Endodermal cell (in vitro differentiated cells): ENCODE measurements around the gene PPP1R14C. TPM values are rescaled to one million over a fixed set of nuclear protein-coding genes. Genes with fewer than 3 reads are reported as not detected.

Experiments used
- DNase-seq: peaks from one replicate; pipeline ENCODE4 v3.0.0-alpha.2; 2017
- H3K27ac ChIP-seq: 2 replicates; pipeline ENCODE4 v1.5.1; 2013; ENCODE audit warnings: mild to moderate bottlenecking, low read depth, low read length, moderate library complexity
- H3K27me3 ChIP-seq: 2 replicates; pipeline ENCODE4 v1.6.1; 2013; ENCODE audit warnings: mild to moderate bottlenecking, low read length, moderate library complexity; ENCODE audit not compliant: insufficient read depth, control insufficient read depth, poor library complexity, severe bottlenecking
- H3K36me3 ChIP-seq: 2 replicates; pipeline ENCODE4 v1.7.0; 2013; ENCODE audit warnings: mild to moderate bottlenecking, low read length, moderate library complexity; ENCODE audit not compliant: control insufficient read depth, insufficient read depth
- H3K4me1 ChIP-seq: one replicate; pipeline ENCODE4 v1.7.0; 2013; ENCODE audit warnings: low read length; ENCODE audit not compliant: control insufficient read depth, insufficient read depth
- H3K4me3 ChIP-seq: 2 replicates; pipeline ENCODE4 v1.5.1; 2013; ENCODE audit warnings: mild to moderate bottlenecking, low read length, moderate library complexity
- H3K9ac ChIP-seq: 2 replicates; pipeline ENCODE4 v1.6.1; 2013; ENCODE audit warnings: mild to moderate bottlenecking, low read length, moderate library complexity; ENCODE audit not compliant: poor library complexity, severe bottlenecking; ENCODE audit errors: extremely low read depth
- H3K9me3 ChIP-seq: 2 replicates; pipeline ENCODE4 v1.6.1; 2013; ENCODE audit warnings: mild to moderate bottlenecking, low read length, moderate library complexity; ENCODE audit not compliant: control insufficient read depth
- H3K27ac Mint-ChIP-seq: 2 replicates; pipeline ENCODE4 v1.8.0; 2020; ENCODE audit warnings: mixed read lengths
- H3K27me3 Mint-ChIP-seq: 2 replicates; pipeline ENCODE4 v1.8.0; 2021; ENCODE audit warnings: mild to moderate bottlenecking, mixed read lengths; ENCODE audit not compliant: insufficient read depth
- H3K36me3 Mint-ChIP-seq: 2 replicates; pipeline ENCODE4 v1.8.0; 2020; ENCODE audit warnings: low read depth, mixed read lengths
- H3K4me1 Mint-ChIP-seq: 2 replicates; pipeline ENCODE4 v1.8.0; 2020; ENCODE audit warnings: mixed read lengths
- H3K4me3 Mint-ChIP-seq: 2 replicates; pipeline ENCODE4 v1.8.0; 2020; ENCODE audit warnings: mild to moderate bottlenecking, moderate library complexity, mixed read lengths
- H3K9me3 Mint-ChIP-seq: 2 replicates; pipeline ENCODE4 v1.8.0; 2020; ENCODE audit warnings: mild to moderate bottlenecking, mixed read lengths
- WGBS, 2 experiments: methylation state at CpG; one replicate each; pipeline versions ENCODE4 v1.1.5 to v1.1.7; 2013; ENCODE audit warnings: missing lambda C conversion rate in 2 of 2, mixed read lengths in 1 of 2; ENCODE audit not compliant: insufficient coverage in 1 of 2, insufficient read length in 1 of 2; 5-methylcytosine and 5-hydroxymethylcytosine counted together
- total RNA-seq, 2 donors: library from RNA; stranded (reverse); fragmentation: NEBNext Ultra II Directional in 1 of 2; extraction: Animal tissue kit (Norgen Biotek cat#: 25700) in 1 of 2; gene quantifications; 2 replicates in 1 of 2; 3 replicates in 1 of 2; pipeline ENCODE4 v1.2.1, GENCODE V29; 2021
- TF ChIP-seq, protein P1 (sequence below): fragments of 200-600 bp; sonication (generic); conservative IDR thresholded peaks from 2 replicates; pipeline ENCODE4 v1.5.0; 2021; ENCODE audit warnings: antibody characterized with exemption, mild to moderate bottlenecking

The PPP1R14C gene
- total RNA-seq, 2 donors from 2014 or later = 0.20 to 0.29 TPM

DNA sequence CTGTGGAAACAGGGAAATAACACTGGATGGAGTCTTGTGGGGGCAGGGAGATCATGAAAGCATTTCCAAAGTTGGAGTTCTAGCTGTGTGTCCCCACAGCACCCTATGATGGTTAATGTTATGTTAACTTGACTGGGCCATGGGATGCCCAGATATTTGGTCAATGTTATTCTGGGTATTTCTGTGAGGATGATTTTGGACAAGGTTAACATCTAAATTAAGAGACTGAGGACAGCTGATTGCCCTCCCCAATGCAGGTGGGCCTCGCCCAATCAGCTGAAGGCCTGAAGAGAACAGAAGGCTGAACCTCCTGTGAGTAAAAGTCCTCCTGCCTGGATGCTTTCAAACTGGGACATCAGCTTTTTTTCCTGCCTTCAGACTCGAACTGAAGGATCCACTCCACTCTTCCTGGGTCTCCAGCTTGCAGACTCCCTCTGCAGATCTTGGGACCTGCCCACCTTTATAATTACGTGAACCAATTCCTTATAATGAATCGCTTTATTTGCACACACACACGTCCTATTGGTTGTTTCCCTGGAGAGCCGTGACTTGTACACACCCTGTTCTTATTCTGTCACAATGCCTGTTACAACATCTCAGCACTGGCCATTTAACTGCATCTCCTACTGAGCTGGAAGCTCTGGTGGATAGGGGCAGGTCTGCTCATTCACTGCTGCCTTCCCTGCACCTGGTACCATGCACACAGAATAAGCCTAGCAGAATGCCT lies 126.4 kb downstream of the PPP1R14C start:
- Mint-ChIP-seq H3K27me3 (no peaks in the 10 kb centered on the region), H3K36me3 (no peaks in the 10 kb centered on the region), H3K4me1 (no peaks in the 10 kb centered on the region), H3K27ac (no peak overlapping the region), H3K9me3 (no peaks in the 10 kb centered on the region), H3K4me3 (no peak overlapping the region)
- Histone ChIP-seq H3K27ac (no peak overlapping the region), H3K9ac (no peak overlapping the region), H3K4me1 (no peaks in the 10 kb centered on the region), H3K4me3 (no peak overlapping the region), H3K27me3 (no peaks in the 10 kb centered on the region), H3K9me3 (no peaks in the 10 kb centered on the region), H3K36me3 (no peaks in the 10 kb centered on the region)
- WGBS, 2 experiments = 88 to 95% methylated on average over 3 to 6 of the region's 6 CpGs
- TF ChIP-seq, protein P1, sequence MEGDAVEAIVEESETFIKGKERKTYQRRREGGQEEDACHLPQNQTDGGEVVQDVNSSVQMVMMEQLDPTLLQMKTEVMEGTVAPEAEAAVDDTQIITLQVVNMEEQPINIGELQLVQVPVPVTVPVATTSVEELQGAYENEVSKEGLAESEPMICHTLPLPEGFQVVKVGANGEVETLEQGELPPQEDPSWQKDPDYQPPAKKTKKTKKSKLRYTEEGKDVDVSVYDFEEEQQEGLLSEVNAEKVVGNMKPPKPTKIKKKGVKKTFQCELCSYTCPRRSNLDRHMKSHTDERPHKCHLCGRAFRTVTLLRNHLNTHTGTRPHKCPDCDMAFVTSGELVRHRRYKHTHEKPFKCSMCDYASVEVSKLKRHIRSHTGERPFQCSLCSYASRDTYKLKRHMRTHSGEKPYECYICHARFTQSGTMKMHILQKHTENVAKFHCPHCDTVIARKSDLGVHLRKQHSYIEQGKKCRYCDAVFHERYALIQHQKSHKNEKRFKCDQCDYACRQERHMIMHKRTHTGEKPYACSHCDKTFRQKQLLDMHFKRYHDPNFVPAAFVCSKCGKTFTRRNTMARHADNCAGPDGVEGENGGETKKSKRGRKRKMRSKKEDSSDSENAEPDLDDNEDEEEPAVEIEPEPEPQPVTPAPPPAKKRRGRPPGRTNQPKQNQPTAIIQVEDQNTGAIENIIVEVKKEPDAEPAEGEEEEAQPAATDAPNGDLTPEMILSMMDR = no peak
- no peak for DNase-seq

DNA sequence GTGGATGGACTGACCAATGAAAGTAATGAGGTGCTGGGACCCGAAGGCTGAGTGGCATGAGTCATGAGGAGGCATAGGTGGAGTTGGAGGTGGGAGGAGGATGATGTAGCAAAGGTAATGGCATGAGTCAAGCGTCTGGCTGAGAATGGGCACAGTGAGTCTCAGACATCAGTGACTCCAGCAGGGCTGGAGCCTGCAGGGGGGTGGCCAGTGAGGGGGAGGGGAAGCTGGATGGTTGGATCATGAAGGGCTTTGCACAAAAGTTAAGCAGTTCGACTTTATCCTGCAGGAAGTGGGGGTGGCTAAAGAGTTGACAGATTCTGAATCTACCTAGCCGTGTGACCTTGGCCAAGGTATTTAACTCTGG lies 127.0 kb downstream of the PPP1R14C start:
- no peaks in the 10 kb centered on the region for H3K27me3 Mint-ChIP-seq
- H3K27ac ChIP-seq = no peak overlapping the region
- no peaks in the 10 kb centered on the region for H3K27me3 ChIP-seq
- H3K4me1 Mint-ChIP-seq = no peaks in the 10 kb centered on the region
- no peaks in the 10 kb centered on the region for H3K4me1 ChIP-seq
- no peaks in the 10 kb centered on the region for H3K9me3 Mint-ChIP-seq
- TF ChIP-seq, protein P1 = no peak
- 70 to 100% methylated on average over 1 to 4 of the region's 4 CpGs for WGBS, 2 experiments
- H3K27ac Mint-ChIP-seq = no peak overlapping the region
- H3K4me3 Mint-ChIP-seq = no peak overlapping the region
- H3K4me3 ChIP-seq = no peak overlapping the region
- H3K9me3 ChIP-seq = no peaks in the 10 kb centered on the region
- DNase-seq = peak; percentile 71
- no peak overlapping the region for H3K9ac ChIP-seq
- no peaks in the 10 kb centered on the region for H3K36me3 ChIP-seq
- H3K36me3 Mint-ChIP-seq = no peaks in the 10 kb centered on the region

DNA sequence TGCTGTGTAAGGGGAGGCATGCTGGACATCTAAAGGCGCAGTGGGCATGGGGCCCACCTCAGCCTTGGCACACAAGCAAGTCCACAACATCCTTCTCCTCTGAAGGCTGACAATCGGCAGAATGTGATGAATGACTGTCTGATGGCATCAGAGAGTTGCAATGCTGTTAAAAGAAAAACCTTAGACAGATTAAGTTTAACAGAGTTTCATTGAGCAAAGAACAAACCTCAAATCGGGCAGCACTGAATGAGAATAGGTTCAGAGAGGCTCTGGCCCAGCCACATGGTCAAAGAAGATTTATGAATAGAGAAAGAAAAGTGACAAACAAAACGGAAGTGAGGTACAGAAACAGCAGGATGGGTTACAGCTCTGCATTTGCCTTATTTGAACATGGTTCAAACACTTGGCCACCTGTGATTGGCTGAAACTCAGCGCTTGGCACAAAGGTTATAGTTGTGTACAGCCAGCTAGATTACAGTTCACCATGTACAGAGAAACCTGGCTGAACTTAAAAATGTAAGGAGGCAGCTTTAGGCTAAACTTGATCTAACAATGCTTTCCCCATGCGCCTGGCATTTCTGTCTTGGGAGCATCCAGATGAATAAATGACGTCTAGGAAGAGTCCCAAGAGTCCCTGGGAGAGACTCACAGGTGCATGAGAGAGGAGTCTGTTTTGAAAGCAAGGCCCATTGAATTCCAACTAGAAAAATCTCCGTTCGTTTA lies 127.6 kb downstream of the PPP1R14C start:
- Histone ChIP-seq H3K27me3 (no peaks in the 10 kb centered on the region), H3K4me1 (no peaks in the 10 kb centered on the region), H3K9ac (no peak overlapping the region), H3K9me3 (no peaks in the 10 kb centered on the region), H3K4me3 (no peak overlapping the region), H3K27ac (no peak overlapping the region), H3K36me3 (no peaks in the 10 kb centered on the region)
- WGBS, 2 experiments = 94% methylated on average over 5 to 9 of the region's 9 CpGs
- Mint-ChIP-seq H3K9me3 (no peaks in the 10 kb centered on the region), H3K27ac (no peak overlapping the region), H3K4me1 (no peaks in the 10 kb centered on the region), H3K36me3 (no peaks in the 10 kb centered on the region), H3K4me3 (no peak overlapping the region), H3K27me3 (no peaks in the 10 kb centered on the region)
- DNase-seq = no peak
- TF ChIP-seq, protein P1 = no peak
